ENCODE measurements around the gene ATP2A1. TPM values are rescaled to one million over a fixed set of nuclear protein-coding genes. Genes with fewer than 3 reads are reported as not detected.
A peak's percentile ranks its signal among the peaks of the same experiment; 100 is the strongest.

The ATP2A1 gene
- polyA plus RNA-seq (2011; rRNA removed) = 0.96 and 1.1 TPM in 2 replicates
- polyA plus RNA-seq (2012; cell fraction: cytosol; rRNA removed) = 1.6 and 2.0 TPM in 2 replicates
- 15.2 and 16.9 TPM in 2 replicates for polyA plus RNA-seq (2012; cell fraction: nucleus; rRNA removed)
- polyA plus RNA-seq (2017; fragmentation: RNase III; extraction: RNeasy Plus Mini Kit Qiagen cat#74134 plus additional on column Dnase treatment) = 1.5 to 5.2 TPM (median 2.3 TPM) in 3 replicates
- 1.1 and 1.5 TPM in 2 replicates for polyA minus RNA-seq (2011; rRNA and poly(A)+ RNA removed)

DNA sequence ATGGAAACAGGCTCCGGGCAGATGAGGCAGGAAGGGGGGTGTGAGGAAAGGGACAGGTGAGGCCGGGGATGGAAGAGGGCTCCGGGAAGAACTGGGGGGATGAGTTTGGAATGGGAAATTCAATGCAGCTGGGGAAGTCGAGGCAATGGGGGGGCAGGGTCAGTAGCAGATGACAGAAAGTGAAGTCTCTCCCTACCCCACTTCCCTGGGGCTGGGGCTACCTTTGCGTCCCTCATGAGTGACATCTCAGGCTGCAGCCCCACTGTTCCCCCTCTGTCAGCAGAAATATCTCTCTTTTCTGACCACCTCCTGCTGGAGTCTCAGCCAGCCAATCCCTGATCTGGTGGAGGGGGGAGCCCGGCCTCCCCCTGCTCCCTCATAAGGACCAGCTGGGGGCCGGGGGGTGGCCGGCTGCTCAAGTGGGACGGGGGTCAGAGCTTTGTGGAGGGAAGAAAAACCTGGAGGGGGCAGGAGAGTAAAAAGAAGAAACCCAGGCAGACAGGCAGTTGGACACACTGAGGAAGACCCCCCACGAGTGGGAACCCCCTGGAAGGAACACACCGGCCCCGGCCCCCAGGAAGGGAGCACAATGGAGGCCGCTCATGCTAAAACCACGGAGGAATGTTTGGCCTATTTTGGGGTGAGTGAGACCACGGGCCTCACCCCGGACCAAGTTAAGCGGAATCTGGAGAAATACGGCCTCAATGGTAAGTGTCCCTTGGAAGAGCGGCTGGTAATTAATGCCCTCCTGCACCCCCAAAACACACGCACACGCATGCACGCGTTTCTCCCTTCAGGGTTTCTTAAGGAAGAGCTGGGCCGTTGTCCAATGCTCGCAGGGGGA lies at the start of gene ATP2A1:
TSS of gene ATP2A1 (plus strand) at position 406 of the 844 bp plus-strand sequence. CDS start at position 590, 184 bp downstream.
- ChIA-PET CTCF (interaction anchor here (1.0 to 17.8 kb wide), 4 partner anchors 8 to 68 kb away, joined by 4 to 190 read pairs (median 6); partner anchors contain the start of genes NFATC2IP and SH2B1), POLR2A (interaction anchor here (1.7 kb wide), 1 partner anchor 15 kb away, joined by 5 read pairs; the partner anchor contains the start of gene SH2B1)
- ATAC-seq (no peak), DNase-seq (ENCODE audit: low read depth in 1 of 2, low spot score in 1 of 2) (no peak), FAIRE-seq (no peak)
- 89% methylated on average over 25 of the region's 25 CpGs for WGBS (ENCODE audit: missing lambda C conversion rate)
- Histone ChIP-seq H3K27ac (peak within 1 kb of the TSS; percentile 73 to 88), H3K4me3 (peak within 1 kb of the TSS; percentile 65), H3K4me1 (peaks cover 23% of the 10 kb centered on the region; the same call in 2 of the 3 replicates), H3K9me3 (no peaks in the 10 kb centered on the region), H3K4me2 (peak within 1 kb of the TSS; percentile 99)
- TF ChIP-seq FOSB (CRISPR knock-in tag; IDR thresholded peaks at IDR 0.05) (no peak), MAFK (IDR thresholded peaks at IDR 0.05; ENCODE audit: partially characterized antibody) (peak; percentile 22)
- TF ChIP-seq, protein P1, sequence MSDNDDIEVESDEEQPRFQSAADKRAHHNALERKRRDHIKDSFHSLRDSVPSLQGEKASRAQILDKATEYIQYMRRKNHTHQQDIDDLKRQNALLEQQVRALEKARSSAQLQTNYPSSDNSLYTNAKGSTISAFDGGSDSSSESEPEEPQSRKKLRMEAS (IDR thresholded peaks at IDR 0.05) = no peak

- no peaks in the 10 kb centered on the region for H3K9me3 ChIP-seq
- no peak for FAIRE-seq
- ATAC-seq = no peak
- H3K4me3 ChIP-seq = no peak overlapping the region
- no peak overlapping the region for H3K4me2 ChIP-seq
- ChIA-PET CTCF (interaction anchor here (0.8 kb wide), 1 partner anchor 21 kb away, joined by 3 read pairs; no protein-coding TSS in a partner anchor), POLR2A (no interaction called here)
- H3K4me1 ChIP-seq = peaks cover 28% of the 10 kb centered on the region
- H3K27ac ChIP-seq = no peak overlapping the region
- no peak for DNase-seq (ENCODE audit: low read depth in 1 of 2, low spot score in 1 of 2)
- no peak for TF ChIP-seq EHF (CRISPR knock-in tag; IDR thresholded peaks at IDR 0.05)
- no peak for TF ChIP-seq MYC (IDR thresholded peaks at IDR 0.05; ENCODE audit: borderline replicate concordance, low read length)
- 94% methylated on average over 13 of the region's 13 CpGs for WGBS (ENCODE audit: missing lambda C conversion rate)
Observed at GRCh38 chr16:28829747-28830146, 48.5 kb upstream of the ATP2A1 start.

- DNase-seq (ENCODE audit: low read depth in 1 of 2, low spot score in 1 of 2) = no peak
- H3K9me3 ChIP-seq = no peaks in the 10 kb centered on the region
- H3K27ac ChIP-seq = no peak overlapping the region
- ATAC-seq = no peak
- 91% methylated on average over 13 of the region's 13 CpGs for WGBS (ENCODE audit: missing lambda C conversion rate)
- ChIA-PET CTCF (interaction anchor here (2.1 kb wide), 1 partner anchor 13 kb away, joined by 7 read pairs; no protein-coding TSS in a partner anchor), POLR2A (no interaction called here)
- no peak for FAIRE-seq
- H3K4me3 ChIP-seq = no peak overlapping the region
- TF ChIP-seq, protein P2, sequence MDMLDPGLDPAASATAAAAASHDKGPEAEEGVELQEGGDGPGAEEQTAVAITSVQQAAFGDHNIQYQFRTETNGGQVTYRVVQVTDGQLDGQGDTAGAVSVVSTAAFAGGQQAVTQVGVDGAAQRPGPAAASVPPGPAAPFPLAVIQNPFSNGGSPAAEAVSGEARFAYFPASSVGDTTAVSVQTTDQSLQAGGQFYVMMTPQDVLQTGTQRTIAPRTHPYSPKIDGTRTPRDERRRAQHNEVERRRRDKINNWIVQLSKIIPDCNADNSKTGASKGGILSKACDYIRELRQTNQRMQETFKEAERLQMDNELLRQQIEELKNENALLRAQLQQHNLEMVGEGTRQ (IDR thresholded peaks at IDR 0.05) = no peak
- no peak for TF ChIP-seq RNF2 (IDR thresholded peaks at IDR 0.05; ENCODE audit: borderline replicate concordance, low read depth)
- no peak for TF ChIP-seq RCOR1 (IDR thresholded peaks at IDR 0.05; ENCODE audit: low read depth, low read length)
- no peak for TF ChIP-seq CBX8 (IDR thresholded peaks at IDR 0.05)
- TF ChIP-seq ELK1 (IDR thresholded peaks at IDR 0.05; ENCODE audit: low read depth, low read length) = no peak
- TF ChIP-seq PHF8 (IDR thresholded peaks at IDR 0.05; ENCODE audit: borderline replicate concordance, low read depth) = no peak
- TF ChIP-seq NPAS2 (CRISPR knock-in tag; IDR thresholded peaks at IDR 0.05; ENCODE audit: borderline replicate concordance) = no peak
- TF ChIP-seq BCL3 (IDR thresholded peaks at IDR 0.05) = no peak
- TF ChIP-seq PBX3 (IDR thresholded peaks at IDR 0.05) = no peak
- no peak for TF ChIP-seq HMGXB4 (CRISPR knock-in tag; IDR thresholded peaks at IDR 0.05; ENCODE audit: borderline replicate concordance)
- TF ChIP-seq KDM1A (IDR thresholded peaks at IDR 0.05; ENCODE audit: low read depth) = no peak
- TF ChIP-seq ZFP36 (IDR thresholded peaks at IDR 0.05; ENCODE audit: borderline replicate concordance, partially characterized antibody) = no peak
- no peak for TF ChIP-seq KDM5A (IDR thresholded peaks at IDR 0.05)
- H3K4me1 ChIP-seq = peaks cover 21% of the 10 kb centered on the region
- no peak overlapping the region for H3K4me2 ChIP-seq
Observed at GRCh38 chr16:28830531-28830930, 47.8 kb upstream of the ATP2A1 start.
